ENCODE data around the gene TAOK1.
"Not testable (repeated sequence)": the region's sequence is repeated elsewhere in the genome, so short reads cannot be mapped to it uniquely, and the experiment has no call there.

The TAOK1 gene

DNA sequence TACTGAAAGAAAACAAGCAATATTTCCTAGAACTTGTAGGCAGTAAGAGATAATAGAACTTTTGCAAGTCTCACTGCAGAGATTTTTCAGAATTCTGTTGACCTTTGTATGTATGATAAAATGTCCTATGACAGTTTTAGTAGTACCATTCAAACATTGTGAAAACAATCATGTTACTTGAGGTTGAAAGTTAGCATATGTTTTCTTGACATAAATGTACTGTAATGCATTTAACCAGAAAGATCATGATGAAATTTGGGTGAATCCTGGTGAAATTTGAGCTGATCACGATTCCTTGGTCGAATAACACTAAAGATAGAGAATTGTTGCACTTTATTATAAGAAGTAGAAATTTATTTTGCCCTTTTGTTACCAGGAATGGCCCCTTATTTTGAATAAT lies 85.7 kb downstream of the TAOK1 start (continued):
- TF ChIP-seq, protein P1, sequence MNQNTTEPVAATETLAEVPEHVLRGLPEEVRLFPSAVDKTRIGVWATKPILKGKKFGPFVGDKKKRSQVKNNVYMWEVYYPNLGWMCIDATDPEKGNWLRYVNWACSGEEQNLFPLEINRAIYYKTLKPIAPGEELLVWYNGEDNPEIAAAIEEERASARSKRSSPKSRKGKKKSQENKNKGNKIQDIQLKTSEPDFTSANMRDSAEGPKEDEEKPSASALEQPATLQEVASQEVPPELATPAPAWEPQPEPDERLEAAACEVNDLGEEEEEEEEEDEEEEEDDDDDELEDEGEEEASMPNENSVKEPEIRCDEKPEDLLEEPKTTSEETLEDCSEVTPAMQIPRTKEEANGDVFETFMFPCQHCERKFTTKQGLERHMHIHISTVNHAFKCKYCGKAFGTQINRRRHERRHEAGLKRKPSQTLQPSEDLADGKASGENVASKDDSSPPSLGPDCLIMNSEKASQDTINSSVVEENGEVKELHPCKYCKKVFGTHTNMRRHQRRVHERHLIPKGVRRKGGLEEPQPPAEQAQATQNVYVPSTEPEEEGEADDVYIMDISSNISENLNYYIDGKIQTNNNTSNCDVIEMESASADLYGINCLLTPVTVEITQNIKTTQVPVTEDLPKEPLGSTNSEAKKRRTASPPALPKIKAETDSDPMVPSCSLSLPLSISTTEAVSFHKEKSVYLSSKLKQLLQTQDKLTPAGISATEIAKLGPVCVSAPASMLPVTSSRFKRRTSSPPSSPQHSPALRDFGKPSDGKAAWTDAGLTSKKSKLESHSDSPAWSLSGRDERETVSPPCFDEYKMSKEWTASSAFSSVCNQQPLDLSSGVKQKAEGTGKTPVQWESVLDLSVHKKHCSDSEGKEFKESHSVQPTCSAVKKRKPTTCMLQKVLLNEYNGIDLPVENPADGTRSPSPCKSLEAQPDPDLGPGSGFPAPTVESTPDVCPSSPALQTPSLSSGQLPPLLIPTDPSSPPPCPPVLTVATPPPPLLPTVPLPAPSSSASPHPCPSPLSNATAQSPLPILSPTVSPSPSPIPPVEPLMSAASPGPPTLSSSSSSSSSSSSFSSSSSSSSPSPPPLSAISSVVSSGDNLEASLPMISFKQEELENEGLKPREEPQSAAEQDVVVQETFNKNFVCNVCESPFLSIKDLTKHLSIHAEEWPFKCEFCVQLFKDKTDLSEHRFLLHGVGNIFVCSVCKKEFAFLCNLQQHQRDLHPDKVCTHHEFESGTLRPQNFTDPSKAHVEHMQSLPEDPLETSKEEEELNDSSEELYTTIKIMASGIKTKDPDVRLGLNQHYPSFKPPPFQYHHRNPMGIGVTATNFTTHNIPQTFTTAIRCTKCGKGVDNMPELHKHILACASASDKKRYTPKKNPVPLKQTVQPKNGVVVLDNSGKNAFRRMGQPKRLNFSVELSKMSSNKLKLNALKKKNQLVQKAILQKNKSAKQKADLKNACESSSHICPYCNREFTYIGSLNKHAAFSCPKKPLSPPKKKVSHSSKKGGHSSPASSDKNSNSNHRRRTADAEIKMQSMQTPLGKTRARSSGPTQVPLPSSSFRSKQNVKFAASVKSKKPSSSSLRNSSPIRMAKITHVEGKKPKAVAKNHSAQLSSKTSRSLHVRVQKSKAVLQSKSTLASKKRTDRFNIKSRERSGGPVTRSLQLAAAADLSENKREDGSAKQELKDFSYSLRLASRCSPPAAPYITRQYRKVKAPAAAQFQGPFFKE (tag by site-specific recombination; IDR thresholded peaks at IDR 0.05; ENCODE audit: borderline replicate concordance): no peak
- TF ChIP-seq KLF7 (tag by site-specific recombination; IDR thresholded peaks at IDR 0.05; ENCODE audit: borderline replicate concordance) (no peak), ZFHX2 (tag by site-specific recombination; conservative IDR thresholded peaks at IDR 0.05) (no peak)
- TF ChIP-seq, protein P2, sequence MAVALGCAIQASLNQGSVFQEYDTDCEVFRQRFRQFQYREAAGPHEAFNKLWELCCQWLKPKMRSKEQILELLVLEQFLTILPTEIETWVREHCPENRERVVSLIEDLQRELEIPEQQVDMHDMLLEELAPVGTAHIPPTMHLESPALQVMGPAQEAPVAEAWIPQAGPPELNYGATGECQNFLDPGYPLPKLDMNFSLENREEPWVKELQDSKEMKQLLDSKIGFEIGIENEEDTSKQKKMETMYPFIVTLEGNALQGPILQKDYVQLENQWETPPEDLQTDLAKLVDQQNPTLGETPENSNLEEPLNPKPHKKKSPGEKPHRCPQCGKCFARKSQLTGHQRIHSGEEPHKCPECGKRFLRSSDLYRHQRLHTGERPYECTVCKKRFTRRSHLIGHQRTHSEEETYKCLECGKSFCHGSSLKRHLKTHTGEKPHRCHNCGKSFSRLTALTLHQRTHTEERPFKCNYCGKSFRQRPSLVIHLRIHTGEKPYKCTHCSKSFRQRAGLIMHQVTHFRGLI (tag by site-specific recombination; IDR thresholded peaks at IDR 0.05): no peak

DNA sequence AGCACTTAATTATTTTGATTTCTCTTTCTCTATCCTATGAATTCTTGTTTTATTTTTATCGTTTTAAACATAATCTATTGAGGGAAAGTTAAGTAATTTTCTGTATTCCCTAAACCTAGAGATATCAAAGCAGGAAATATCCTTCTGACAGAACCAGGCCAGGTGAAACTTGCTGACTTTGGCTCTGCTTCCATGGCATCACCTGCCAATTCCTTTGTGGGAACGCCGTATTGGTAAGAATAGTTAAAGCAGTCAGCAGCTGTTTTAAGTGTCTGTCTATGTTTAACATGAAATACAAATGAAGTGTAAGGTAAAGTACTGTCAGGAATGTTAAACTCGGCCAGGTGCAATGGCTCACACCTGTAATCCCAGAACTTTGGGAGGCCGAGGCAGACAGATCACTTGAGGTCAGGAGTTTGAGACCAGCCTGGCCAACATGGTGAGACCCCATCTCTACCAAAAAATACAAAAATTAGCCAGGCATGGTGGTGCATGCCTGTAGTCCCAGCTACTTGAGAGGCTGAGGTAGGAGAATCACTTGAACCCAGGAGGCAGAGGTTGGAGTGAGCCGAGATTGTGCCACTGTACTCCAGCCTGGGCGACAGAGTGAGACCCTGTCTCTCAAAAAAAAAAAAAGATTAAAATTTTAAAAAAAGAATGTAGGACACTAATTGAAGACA lies 90.2 kb downstream of the TAOK1 start:
- H3K9me3 ChIP-seq (ENCODE audit: control insufficient read depth, insufficient read depth, low read depth, low read length); H3K4me3 ChIP-seq (ENCODE audit: low read depth, low read length); H3K4me1 ChIP-seq (ENCODE audit: control insufficient read depth, insufficient read depth, low read length); H3K27ac ChIP-seq (ENCODE audit: extremely low read depth, low read depth, low read length): not testable (repeated sequence)
- peak; percentile 81 for TF ChIP-seq ZNF121 (tag by site-specific recombination; IDR thresholded peaks at IDR 0.05)
- ChIA-PET POLR2A (interaction anchor here (0.6 kb wide), 1 partner anchor 35 kb away, joined by 5 read pairs; no protein-coding TSS in a partner anchor), CTCF (interaction anchor here (0.6 kb wide), 1 partner anchor 364 kb away, joined by 3 read pairs; no protein-coding TSS in a partner anchor)
- H3K36me3 ChIP-seq (ENCODE audit: control insufficient read depth in 2 of 2, insufficient read depth in 1 of 2, low read length in 2 of 2): peaks cover 48 to 74% of the 10 kb centered on the region in 2 experiments

DNA sequence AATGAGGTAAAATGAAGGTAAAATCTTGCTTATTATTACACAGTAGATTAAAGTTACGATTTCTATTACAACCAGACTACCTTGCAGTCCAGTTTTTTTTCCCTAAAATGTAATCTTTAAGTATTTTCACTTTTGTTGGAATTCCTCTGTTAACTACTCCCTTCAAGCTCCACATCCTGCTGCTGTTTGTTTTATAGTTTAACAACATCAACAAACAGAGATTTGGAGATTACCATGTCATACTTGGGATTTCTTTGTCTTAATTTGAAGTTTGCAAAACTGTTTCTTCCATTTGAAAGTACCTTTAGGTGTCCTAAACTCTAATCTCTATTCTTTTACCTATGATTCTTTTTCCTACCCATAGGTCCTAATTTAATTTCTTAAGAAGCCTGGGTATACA lies 93.3 kb downstream of the TAOK1 start:
- TF ChIP-seq SCRT2 (tag by site-specific recombination; IDR thresholded peaks at IDR 0.05): no peak
- TF ChIP-seq, protein P3, sequence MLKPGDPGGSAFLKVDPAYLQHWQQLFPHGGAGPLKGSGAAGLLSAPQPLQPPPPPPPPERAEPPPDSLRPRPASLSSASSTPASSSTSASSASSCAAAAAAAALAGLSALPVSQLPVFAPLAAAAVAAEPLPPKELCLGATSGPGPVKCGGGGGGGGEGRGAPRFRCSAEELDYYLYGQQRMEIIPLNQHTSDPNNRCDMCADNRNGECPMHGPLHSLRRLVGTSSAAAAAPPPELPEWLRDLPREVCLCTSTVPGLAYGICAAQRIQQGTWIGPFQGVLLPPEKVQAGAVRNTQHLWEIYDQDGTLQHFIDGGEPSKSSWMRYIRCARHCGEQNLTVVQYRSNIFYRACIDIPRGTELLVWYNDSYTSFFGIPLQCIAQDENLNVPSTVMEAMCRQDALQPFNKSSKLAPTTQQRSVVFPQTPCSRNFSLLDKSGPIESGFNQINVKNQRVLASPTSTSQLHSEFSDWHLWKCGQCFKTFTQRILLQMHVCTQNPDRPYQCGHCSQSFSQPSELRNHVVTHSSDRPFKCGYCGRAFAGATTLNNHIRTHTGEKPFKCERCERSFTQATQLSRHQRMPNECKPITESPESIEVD (tag by site-specific recombination; IDR thresholded peaks at IDR 0.05): 0 out of 2 replicates have a peak, but pooled peaks have one; percentile 20
- H3K27ac ChIP-seq (ENCODE audit: extremely low read depth, low read depth, low read length): no peak overlapping the region
- peaks cover 47 to 77% of the 10 kb centered on the region in 2 experiments for H3K36me3 ChIP-seq (ENCODE audit: control insufficient read depth in 2 of 2, insufficient read depth in 1 of 2, low read length in 2 of 2)
- H3K4me1 ChIP-seq (ENCODE audit: control insufficient read depth, insufficient read depth, low read length): no peaks in the 10 kb centered on the region; the same call in 1 of the 2 replicates
- ChIA-PET POLR2A (no interaction called here), CTCF (no interaction called here)
- H3K9me3 ChIP-seq (ENCODE audit: control insufficient read depth, insufficient read depth, low read depth, low read length): no peaks in the 10 kb centered on the region
- H3K4me3 ChIP-seq (ENCODE audit: low read depth, low read length): no peak overlapping the region

DNA sequence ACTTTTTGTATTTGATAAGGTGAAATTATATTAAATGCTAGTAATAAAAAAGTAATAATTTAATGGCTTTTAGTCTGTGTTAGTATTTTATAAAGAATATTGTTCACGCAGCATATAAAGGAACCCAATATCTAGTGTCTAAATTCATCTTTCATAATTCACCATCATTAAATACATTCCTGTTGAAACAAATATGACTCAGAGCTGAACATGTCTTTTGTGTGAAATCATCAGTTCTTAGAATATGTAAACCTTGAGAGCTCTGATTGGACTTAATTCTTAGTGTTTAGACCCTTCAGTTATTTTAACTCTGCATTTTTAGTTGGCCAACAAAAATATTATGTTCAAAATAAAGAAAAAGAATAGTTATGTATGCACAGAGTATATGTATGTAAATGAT lies 104.8 kb downstream of the TAOK1 start:
- POLR2A ChIA-PET: no interaction called here
- Histone ChIP-seq H3K4me3 (ENCODE audit: low read depth, low read length) (no peak overlapping the region), H3K27ac (ENCODE audit: extremely low read depth, low read depth, low read length) (no peak overlapping the region), H3K4me1 (ENCODE audit: control insufficient read depth, insufficient read depth, low read length) (no peaks in the 10 kb centered on the region), H3K9me3 (ENCODE audit: control insufficient read depth, insufficient read depth, low read depth, low read length) (no peaks in the 10 kb centered on the region), H3K36me3 (ENCODE audit: control insufficient read depth in 2 of 2, insufficient read depth in 1 of 2, low read length in 2 of 2) (peaks cover 80 to 90% of the 10 kb centered on the region in 2 experiments)
- TF ChIP-seq, protein P4, sequence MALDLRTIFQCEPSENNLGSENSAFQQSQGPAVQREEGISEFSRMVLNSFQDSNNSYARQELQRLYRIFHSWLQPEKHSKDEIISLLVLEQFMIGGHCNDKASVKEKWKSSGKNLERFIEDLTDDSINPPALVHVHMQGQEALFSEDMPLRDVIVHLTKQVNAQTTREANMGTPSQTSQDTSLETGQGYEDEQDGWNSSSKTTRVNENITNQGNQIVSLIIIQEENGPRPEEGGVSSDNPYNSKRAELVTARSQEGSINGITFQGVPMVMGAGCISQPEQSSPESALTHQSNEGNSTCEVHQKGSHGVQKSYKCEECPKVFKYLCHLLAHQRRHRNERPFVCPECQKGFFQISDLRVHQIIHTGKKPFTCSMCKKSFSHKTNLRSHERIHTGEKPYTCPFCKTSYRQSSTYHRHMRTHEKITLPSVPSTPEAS (tag by site-specific recombination; IDR thresholded peaks at IDR 0.05): no peak
- TF ChIP-seq KLF16 (tag by site-specific recombination; IDR thresholded peaks at IDR 0.05) (no peak), KLF1 (tag by site-specific recombination; IDR thresholded peaks at IDR 0.05) (no peak), ZNF174 (tag by site-specific recombination; IDR thresholded peaks at IDR 0.05) (no peak)
- CTCF ChIA-PET: interaction anchor here (0.7 to 2.6 kb wide), 3 partner anchors 41 to 125 kb away, joined by 3 to 14 read pairs (median 4); no protein-coding TSS in a partner anchor

All from HEK293 (cell line).